ENCODE measurements around the gene TUBA3E. TPM values are rescaled to one million over a fixed set of nuclear protein-coding genes. Genes with fewer than 3 reads are reported as not detected.

The TUBA3E gene
- total and polyA plus RNA-seq, 2 of the 13 experiments (the other 11 are each of a cell fraction or from before 2014, with no cell fraction given): not detected

DNA sequence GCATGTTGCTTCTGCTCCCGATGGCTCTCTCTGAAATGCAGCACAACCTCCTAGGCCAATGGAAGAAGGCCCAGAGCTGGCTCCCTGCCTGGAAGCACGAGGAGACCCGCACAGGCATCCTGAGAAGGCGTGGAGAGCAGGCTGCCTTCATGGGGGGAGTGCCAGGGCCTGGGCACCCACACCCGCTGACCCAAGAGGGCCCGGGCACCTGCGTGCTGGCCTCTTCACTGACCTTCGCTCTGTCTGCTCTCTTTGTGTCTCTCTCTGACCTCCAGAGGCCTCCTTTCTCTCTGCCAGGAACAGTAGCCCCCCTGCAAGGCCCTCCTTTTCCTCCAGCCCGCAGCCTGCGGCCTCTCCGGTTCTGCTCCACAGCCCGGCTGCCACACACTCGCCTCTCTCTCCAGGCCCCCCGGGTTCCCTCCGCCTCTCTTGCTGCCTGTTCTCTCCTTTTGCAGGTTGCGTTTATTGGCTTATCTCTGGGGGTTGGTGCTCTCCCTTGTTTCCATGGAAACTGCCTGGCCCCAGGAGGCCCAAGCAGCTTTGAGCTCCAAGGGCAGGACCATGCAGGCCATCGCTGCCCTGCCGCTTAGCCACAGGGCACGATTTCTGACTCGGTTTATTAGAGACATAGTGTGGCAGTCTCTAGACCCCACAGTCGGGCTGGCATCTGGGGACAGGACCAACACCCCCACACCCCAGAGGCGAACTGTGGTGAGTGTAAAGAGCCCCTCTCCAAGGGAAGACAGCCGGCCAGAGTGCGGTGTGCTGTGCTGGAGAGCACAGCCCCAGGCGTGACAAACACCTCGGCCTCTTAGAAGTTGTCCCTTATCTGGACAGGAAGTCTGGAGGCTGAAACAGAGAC is 14.5 kb downstream of the TUBA3E start (continued):
- TF ChIP-seq, protein P1, sequence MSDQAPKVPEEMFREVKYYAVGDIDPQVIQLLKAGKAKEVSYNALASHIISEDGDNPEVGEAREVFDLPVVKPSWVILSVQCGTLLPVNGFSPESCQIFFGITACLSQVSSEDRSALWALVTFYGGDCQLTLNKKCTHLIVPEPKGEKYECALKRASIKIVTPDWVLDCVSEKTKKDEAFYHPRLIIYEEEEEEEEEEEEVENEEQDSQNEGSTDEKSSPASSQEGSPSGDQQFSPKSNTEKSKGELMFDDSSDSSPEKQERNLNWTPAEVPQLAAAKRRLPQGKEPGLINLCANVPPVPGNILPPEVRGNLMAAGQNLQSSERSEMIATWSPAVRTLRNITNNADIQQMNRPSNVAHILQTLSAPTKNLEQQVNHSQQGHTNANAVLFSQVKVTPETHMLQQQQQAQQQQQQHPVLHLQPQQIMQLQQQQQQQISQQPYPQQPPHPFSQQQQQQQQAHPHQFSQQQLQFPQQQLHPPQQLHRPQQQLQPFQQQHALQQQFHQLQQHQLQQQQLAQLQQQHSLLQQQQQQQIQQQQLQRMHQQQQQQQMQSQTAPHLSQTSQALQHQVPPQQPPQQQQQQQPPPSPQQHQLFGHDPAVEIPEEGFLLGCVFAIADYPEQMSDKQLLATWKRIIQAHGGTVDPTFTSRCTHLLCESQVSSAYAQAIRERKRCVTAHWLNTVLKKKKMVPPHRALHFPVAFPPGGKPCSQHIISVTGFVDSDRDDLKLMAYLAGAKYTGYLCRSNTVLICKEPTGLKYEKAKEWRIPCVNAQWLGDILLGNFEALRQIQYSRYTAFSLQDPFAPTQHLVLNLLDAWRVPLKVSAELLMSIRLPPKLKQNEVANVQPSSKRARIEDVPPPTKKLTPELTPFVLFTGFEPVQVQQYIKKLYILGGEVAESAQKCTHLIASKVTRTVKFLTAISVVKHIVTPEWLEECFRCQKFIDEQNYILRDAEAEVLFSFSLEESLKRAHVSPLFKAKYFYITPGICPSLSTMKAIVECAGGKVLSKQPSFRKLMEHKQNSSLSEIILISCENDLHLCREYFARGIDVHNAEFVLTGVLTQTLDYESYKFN (CRISPR knock-in tag; conservative IDR thresholded peaks at IDR 0.05): no peak
- TF ChIP-seq ZNF781 (CRISPR knock-in tag; IDR thresholded peaks at IDR 0.05; ENCODE audit: borderline replicate concordance, not compliant biosample characterization): peak; percentile 61
- no peak for TF ChIP-seq ZBTB42 (CRISPR knock-in tag; IDR thresholded peaks at IDR 0.05)
- TF ChIP-seq SAP130 (CRISPR knock-in tag; IDR thresholded peaks at IDR 0.05; ENCODE audit: low read depth): peak; percentile 3; the same call in 1 of the 2 replicates
- TF ChIP-seq RBFOX2 (IDR thresholded peaks at IDR 0.05; ENCODE audit: low read depth, low read length): 0 out of 2 replicates have a peak, but pooled peaks have one; percentile 45
- no peak for TF ChIP-seq ZNF674 (CRISPR knock-in tag; IDR thresholded peaks at IDR 0.05; ENCODE audit: low read depth)

All from HepG2 (cell line).